HEK293 (cell line): ENCODE measurements around the gene SRPK3.

ENCODE experiments used
- ZFP3 ChIP-seq: fragments of 450-650 bp; formaldehyde crosslinking; IDR thresholded peaks from 2 replicates; pipeline ENCODE4 v1.5.1; 2016; ENCODE audit warnings: low read depth, missing biosample characterization, missing genetic modification characterization
- ZNF133 ChIP-seq: fragments of 450-650 bp; formaldehyde crosslinking; IDR thresholded peaks from 2 replicates; pipeline ENCODE4 v1.5.1; 2016; ENCODE audit warnings: missing biosample characterization, missing genetic modification characterization
- ZNF768 ChIP-seq: fragments of 450-650 bp; formaldehyde crosslinking; IDR thresholded peaks from 2 replicates; pipeline ENCODE4 v1.5.1; 2018; ENCODE audit warnings: missing biosample characterization, mild to moderate bottlenecking, missing genetic modification characterization
- TF ChIP-seq, protein P1 (sequence below): fragments of 450-650 bp; formaldehyde crosslinking; IDR thresholded peaks from 2 replicates; pipeline ENCODE4 v1.5.1; 2016; ENCODE audit warnings: missing biosample characterization, missing genetic modification characterization

DNA sequence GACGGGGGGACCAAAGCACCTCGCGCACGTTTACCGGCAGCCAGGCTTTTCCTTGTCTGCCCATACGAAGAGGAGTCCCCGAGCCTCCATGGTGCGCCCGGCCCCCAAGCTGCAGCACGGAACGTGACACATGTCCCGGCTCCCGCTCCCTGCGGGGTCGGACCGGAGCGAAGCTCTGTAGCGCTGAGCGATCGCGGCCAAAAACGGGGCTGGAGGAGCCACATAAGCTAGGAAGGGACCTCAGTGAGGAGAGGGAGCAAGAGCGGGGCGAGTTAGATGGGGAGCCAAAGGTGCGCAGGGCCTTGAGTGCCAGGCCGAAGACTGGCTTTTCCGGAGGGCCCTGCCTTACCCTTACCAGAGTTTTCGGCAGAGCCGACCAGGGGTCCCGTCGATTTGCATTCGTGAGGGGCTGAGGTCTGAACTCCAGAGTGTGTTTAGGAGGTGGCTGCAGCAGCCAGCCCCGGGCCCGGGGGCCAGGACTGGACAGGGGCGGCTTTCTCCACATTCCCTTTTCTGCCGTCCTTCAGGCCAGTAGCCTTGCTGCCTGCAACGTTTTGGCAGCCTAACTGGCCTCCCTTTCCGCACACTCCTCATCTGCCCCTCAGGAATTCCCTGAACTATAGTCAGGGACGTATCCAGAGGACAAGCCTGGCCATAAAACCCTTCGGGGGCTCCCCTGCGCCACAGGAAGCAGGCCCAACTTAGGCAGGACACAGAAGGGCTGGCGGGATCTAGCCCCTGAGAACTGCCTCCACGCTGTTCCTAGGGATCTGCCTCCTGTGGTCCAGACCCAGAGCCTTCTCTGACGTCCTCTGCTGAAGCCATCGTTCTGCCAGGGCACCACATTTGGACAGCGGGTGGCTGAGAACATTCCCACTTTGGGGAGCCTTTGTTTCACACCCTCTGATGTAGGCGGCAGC is 14.3 kb downstream of the SRPK3 start:
- TF ChIP-seq ZNF133 (tag by site-specific recombination) (no peak), ZNF768 (no peak), ZFP3 (tag by site-specific recombination) (no peak)
- TF ChIP-seq, protein P1, sequence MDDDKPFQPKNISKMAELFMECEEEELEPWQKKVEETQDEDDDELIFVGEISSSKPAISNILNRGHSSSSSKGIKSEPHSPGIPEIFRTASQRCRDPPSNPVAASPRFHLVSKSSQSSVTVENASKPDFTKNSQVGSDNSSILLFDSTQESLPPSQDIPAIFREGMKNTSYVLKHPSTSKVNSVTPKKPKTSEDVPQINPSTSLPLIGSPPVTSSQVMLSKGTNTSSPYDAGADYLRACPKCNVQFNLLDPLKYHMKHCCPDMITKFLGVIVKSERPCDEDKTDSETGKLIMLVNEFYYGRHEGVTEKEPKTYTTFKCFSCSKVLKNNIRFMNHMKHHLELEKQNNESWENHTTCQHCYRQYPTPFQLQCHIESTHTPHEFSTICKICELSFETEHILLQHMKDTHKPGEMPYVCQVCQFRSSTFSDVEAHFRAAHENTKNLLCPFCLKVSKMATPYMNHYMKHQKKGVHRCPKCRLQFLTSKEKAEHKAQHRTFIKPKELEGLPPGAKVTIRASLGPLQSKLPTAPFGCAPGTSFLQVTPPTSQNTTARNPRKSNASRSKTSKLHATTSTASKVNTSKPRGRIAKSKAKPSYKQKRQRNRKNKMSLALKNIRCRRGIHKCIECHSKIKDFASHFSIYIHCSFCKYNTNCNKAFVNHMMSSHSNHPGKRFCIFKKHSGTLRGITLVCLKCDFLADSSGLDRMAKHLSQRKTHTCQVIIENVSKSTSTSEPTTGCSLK (tag by site-specific recombination): no peak
